HEK293 (cell line): ENCODE results near the gene RAX2.

ENCODE experiments used
- CTCF ChIA-PET: fragments of 350-600 bp; formaldehyde crosslinking; extraction: SDS; loops from one replicate; lab custom pipeline; 2021; ENCODE audit warnings: antibody characterized with exemption; lab: Yijun Ruan, JAX
- POLR2A ChIA-PET: fragments of 300-600 bp; formaldehyde crosslinking; extraction: SDS; loops from one replicate; lab custom pipeline; 2020; ENCODE audit warnings: antibody characterized with exemption, inconsistent platforms; lab: Yijun Ruan, JAX
- H3K27ac ChIP-seq: fragments of 200-500 bp; sonication (Bioruptor generic); 2 replicates; pipeline ENCODE4 v1.5.1; 2014; ENCODE audit warnings: low read depth, low read length, control low read depth, inconsistent platforms; ENCODE audit errors: extremely low read depth
- H3K36me3 ChIP-seq, 2 experiments: fragments of 200-500 bp in 1 of 2; sonication (Bioruptor generic) in 1 of 2; 1 replicate in 1 of 2; 2 replicates in 1 of 2; pipeline ENCODE4 v1.5.1; 2014 to 2017; ENCODE audit warnings: inconsistent platforms in 2 of 2, low read length in 2 of 2; ENCODE audit not compliant: control insufficient read depth in 2 of 2, insufficient read depth in 1 of 2
- H3K4me1 ChIP-seq: fragments of 200-500 bp; sonication (Bioruptor generic); 2 replicates; pipeline ENCODE4 v1.5.1; 2014; ENCODE audit warnings: mild to moderate bottlenecking, low read length, inconsistent platforms; ENCODE audit not compliant: control insufficient read depth, insufficient read depth
- H3K4me3 ChIP-seq: 2 replicates; pipeline ENCODE4 v1.5.1; 2011; ENCODE audit warnings: low read depth, mild to moderate bottlenecking, control low read depth, low read length, moderate library complexity
- H3K9me3 ChIP-seq: fragments of 200-500 bp; sonication (Bioruptor generic); 2 replicates; pipeline ENCODE4 v1.5.1; 2014; ENCODE audit warnings: low read depth, low read length, inconsistent platforms; ENCODE audit not compliant: control insufficient read depth, insufficient read depth
- EGR2 ChIP-seq: fragments of 450-650 bp; formaldehyde crosslinking; IDR thresholded peaks from 2 replicates; pipeline ENCODE4 v1.5.1; 2016; ENCODE audit warnings: low read depth, missing biosample characterization, missing genetic modification characterization
- IKZF3 ChIP-seq: fragments of 450-650 bp; IDR thresholded peaks from 2 replicates; pipeline ENCODE4 v1.5.0; 2018; ENCODE audit warnings: missing biosample characterization, mild to moderate bottlenecking, missing genetic modification characterization, moderate library complexity
- MZF1 ChIP-seq: fragments of 450-650 bp; formaldehyde crosslinking; IDR thresholded peaks from 2 replicates; pipeline ENCODE4 v1.5.1; 2017; ENCODE audit warnings: missing biosample characterization, missing genetic modification characterization, borderline replicate concordance
- OSR2 ChIP-seq: fragments of 450-650 bp; formaldehyde crosslinking; IDR thresholded peaks from 2 replicates; pipeline ENCODE4 v1.5.1; 2016; ENCODE audit warnings: missing biosample characterization, missing genetic modification characterization
- SP3 ChIP-seq: fragments of 450-650 bp; formaldehyde crosslinking; IDR thresholded peaks from 2 replicates; pipeline ENCODE4 v1.5.1; 2016; ENCODE audit warnings: missing biosample characterization, missing genetic modification characterization
- TRIM28 ChIP-seq: IDR thresholded peaks from 2 replicates; pipeline ENCODE4 v1.6.1; 2011; ENCODE audit warnings: low read length, control low read depth, borderline replicate concordance
- YY2 ChIP-seq: fragments of 450-650 bp; formaldehyde crosslinking; IDR thresholded peaks from 2 replicates; pipeline ENCODE4 v1.5.1; 2016; ENCODE audit warnings: missing biosample characterization, missing genetic modification characterization
- ZFHX2 ChIP-seq: fragments of 450-650 bp; formaldehyde crosslinking; conservative IDR thresholded peaks from 2 replicates; pipeline ENCODE4 v1.5.1; 2016; ENCODE audit warnings: missing biosample characterization, missing genetic modification characterization
- ZFP69B ChIP-seq: fragments of 450-650 bp; formaldehyde crosslinking; IDR thresholded peaks from 2 replicates; pipeline ENCODE4 v1.5.1; 2016; ENCODE audit warnings: missing biosample characterization, missing genetic modification characterization
- ZNF292 ChIP-seq: fragments of 450-650 bp; formaldehyde crosslinking; IDR thresholded peaks from 2 replicates; pipeline ENCODE4 v1.5.1; 2016; ENCODE audit warnings: low read depth, missing biosample characterization, missing genetic modification characterization, borderline replicate concordance
- ZNF311 ChIP-seq: fragments of 450-650 bp; formaldehyde crosslinking; IDR thresholded peaks from 2 replicates; pipeline ENCODE4 v1.5.1; 2017; ENCODE audit warnings: missing biosample characterization, missing genetic modification characterization, borderline replicate concordance
- ZNF530 ChIP-seq: fragments of 450-650 bp; formaldehyde crosslinking; IDR thresholded peaks from 2 replicates; pipeline ENCODE4 v1.5.1; 2016; ENCODE audit warnings: low read depth, missing biosample characterization, missing genetic modification characterization
- ZNF560 ChIP-seq: fragments of 450-650 bp; formaldehyde crosslinking; IDR thresholded peaks from 2 replicates; pipeline ENCODE4 v1.5.1; 2017; ENCODE audit warnings: missing biosample characterization, missing genetic modification characterization, borderline replicate concordance
- ZNF600 ChIP-seq: fragments of 450-650 bp; formaldehyde crosslinking; IDR thresholded peaks from 2 replicates; pipeline ENCODE4 v1.5.1; 2016; ENCODE audit warnings: missing biosample characterization, missing genetic modification characterization
- ZNF792 ChIP-seq: fragments of 450-650 bp; formaldehyde crosslinking; IDR thresholded peaks from 2 replicates; pipeline ENCODE4 v1.5.1; 2016; ENCODE audit warnings: missing biosample characterization, missing genetic modification characterization
- ZNF837 ChIP-seq: fragments of 450-650 bp; formaldehyde crosslinking; IDR thresholded peaks from 2 replicates; pipeline ENCODE4 v1.5.1; 2016; ENCODE audit warnings: missing biosample characterization, missing genetic modification characterization
- ZSCAN30 ChIP-seq: fragments of 450-650 bp; IDR thresholded peaks from 2 replicates; pipeline ENCODE4 v1.5.1; 2018; ENCODE audit warnings: missing biosample characterization, mild to moderate bottlenecking, missing genetic modification characterization, moderate library complexity
- TF ChIP-seq, protein P1 (sequence below): fragments of 450-650 bp; formaldehyde crosslinking; IDR thresholded peaks from 2 replicates; pipeline ENCODE4 v1.5.1; 2017; ENCODE audit warnings: missing biosample characterization, missing genetic modification characterization
- TF ChIP-seq, protein P2 (sequence below): fragments of 450-650 bp; formaldehyde crosslinking; IDR thresholded peaks from 2 replicates; pipeline ENCODE4 v1.5.1; 2016; ENCODE audit warnings: missing biosample characterization, missing genetic modification characterization
- TF ChIP-seq, protein P3 (sequence below): fragments of 450-650 bp; formaldehyde crosslinking; conservative IDR thresholded peaks from 2 replicates; pipeline ENCODE4 v1.5.1; 2016; ENCODE audit warnings: low read depth, missing biosample characterization, missing genetic modification characterization
- TF ChIP-seq, protein P4 (sequence below): fragments of 450-650 bp; formaldehyde crosslinking; IDR thresholded peaks from 2 replicates; pipeline ENCODE4 v1.5.1; 2016; ENCODE audit warnings: missing biosample characterization, missing genetic modification characterization

Gene RAX2

DNA sequence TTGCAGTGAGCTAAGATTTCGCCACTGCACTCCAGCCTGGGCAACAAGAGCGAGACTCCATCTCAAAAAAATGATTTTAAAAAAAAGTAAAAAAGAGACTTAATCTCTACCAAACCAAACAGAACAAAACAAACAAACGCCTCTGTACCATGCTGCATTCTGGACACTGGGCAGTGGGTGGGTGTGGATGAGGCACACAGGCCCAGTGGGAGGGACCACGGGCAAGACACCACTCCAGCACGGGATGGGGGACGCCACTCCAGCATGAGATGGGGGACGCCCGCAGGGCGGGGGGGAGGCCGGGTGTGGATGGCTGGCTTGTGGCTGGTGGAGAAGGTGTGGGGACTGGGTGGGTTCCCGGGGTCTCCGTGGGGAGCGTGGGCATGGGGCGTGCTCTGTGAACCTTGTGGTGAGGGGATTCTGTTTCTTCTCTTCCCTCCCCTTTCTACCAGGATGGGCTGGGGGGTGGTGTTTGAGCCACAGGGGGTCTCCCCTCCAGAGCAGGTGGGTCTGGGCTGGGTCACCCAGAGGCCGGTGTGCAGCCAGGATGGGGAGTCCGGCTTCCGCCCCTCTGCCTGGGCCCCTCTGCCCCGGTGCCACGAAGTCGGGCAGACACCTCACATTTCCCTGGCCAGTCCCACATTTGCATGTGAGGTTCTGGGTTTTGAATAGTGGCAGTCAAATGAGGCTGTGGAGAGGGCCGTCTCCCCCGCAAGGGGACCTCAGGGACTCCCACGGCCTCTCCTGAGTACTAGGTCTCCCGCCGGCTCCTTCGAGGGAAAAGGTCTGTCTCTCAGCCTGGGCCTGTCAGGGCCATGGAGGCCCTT is 38.1 kb upstream of the RAX2 start:
- Histone ChIP-seq H3K4me1 (no peaks in the 10 kb centered on the region), H3K9me3 (no peaks in the 10 kb centered on the region), H3K36me3 (no peaks in the 10 kb centered on the region), H3K27ac (no peak overlapping the region), H3K4me3 (no peak overlapping the region)
- TF ChIP-seq EGR2 (tag by site-specific recombination) = 0 out of 2 replicates have a peak, but pooled peaks have one; percentile 41
- TF ChIP-seq IKZF3 (tag by site-specific recombination) = no peak
- peak; percentile 56 for TF ChIP-seq ZFHX2 (tag by site-specific recombination)
- ChIA-PET CTCF (no interaction called here), POLR2A (no interaction called here)

DNA sequence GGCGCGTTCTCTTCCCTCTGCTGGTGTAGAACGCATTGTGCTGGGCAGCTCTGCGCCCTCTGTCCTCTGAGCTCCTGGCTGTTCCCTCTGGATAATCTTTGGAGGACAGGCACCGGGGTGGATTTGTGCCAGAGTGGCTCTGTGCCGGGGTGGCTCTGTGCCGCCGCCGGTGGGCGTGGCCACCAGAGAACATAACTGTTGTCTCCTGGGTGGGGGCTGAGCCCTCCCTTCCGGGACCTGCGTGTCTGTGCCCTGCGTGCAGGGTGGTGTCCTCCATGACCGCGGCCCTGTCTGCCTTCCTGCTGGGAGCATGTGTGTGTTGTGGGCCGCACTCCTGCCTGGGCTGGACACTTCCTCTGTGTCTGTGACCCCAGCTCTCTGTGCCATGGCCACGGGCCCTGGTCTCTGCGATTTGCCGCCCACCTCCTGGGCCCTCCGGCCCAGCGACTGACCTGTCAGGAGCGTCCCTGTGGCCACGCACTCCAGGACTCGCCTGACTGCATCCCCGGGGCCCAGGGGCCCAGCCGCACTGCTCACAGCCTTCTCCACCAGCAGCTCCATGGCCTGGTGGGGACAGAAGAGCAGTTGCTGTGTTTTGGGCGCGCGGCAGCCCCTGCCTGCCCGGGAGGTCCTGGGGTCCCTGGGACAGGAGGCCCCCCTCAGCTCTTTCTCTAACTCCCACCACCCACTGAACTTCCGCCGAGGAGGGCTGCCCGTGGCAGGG is 36.6 kb upstream of the RAX2 start:
- ChIA-PET CTCF (no interaction called here), POLR2A (interaction anchor here (0.5 to 0.6 kb wide), 2 partner anchors 13 to 1900 kb away, joined by 3 to 12 read pairs; no protein-coding TSS in a partner anchor)
- TF ChIP-seq ZNF311 (tag by site-specific recombination) (no peak), SP3 (tag by site-specific recombination) (no peak), ZNF837 (no peak), TRIM28 (no peak), ZNF292 (no peak), ZNF530 (tag by site-specific recombination) (no peak), ZNF792 (tag by site-specific recombination) (no peak), OSR2 (tag by site-specific recombination) (no peak), YY2 (tag by site-specific recombination) (no peak), ZNF560 (no peak), ZNF600 (no peak), MZF1 (tag by site-specific recombination) (no peak), ZFP69B (tag by site-specific recombination) (no peak), ZSCAN30 (no peak)
- TF ChIP-seq, protein P1, sequence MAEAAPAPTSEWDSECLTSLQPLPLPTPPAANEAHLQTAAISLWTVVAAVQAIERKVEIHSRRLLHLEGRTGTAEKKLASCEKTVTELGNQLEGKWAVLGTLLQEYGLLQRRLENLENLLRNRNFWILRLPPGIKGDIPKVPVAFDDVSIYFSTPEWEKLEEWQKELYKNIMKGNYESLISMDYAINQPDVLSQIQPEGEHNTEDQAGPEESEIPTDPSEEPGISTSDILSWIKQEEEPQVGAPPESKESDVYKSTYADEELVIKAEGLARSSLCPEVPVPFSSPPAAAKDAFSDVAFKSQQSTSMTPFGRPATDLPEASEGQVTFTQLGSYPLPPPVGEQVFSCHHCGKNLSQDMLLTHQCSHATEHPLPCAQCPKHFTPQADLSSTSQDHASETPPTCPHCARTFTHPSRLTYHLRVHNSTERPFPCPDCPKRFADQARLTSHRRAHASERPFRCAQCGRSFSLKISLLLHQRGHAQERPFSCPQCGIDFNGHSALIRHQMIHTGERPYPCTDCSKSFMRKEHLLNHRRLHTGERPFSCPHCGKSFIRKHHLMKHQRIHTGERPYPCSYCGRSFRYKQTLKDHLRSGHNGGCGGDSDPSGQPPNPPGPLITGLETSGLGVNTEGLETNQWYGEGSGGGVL (tag by site-specific recombination) = no peak
- TF ChIP-seq, protein P2, sequence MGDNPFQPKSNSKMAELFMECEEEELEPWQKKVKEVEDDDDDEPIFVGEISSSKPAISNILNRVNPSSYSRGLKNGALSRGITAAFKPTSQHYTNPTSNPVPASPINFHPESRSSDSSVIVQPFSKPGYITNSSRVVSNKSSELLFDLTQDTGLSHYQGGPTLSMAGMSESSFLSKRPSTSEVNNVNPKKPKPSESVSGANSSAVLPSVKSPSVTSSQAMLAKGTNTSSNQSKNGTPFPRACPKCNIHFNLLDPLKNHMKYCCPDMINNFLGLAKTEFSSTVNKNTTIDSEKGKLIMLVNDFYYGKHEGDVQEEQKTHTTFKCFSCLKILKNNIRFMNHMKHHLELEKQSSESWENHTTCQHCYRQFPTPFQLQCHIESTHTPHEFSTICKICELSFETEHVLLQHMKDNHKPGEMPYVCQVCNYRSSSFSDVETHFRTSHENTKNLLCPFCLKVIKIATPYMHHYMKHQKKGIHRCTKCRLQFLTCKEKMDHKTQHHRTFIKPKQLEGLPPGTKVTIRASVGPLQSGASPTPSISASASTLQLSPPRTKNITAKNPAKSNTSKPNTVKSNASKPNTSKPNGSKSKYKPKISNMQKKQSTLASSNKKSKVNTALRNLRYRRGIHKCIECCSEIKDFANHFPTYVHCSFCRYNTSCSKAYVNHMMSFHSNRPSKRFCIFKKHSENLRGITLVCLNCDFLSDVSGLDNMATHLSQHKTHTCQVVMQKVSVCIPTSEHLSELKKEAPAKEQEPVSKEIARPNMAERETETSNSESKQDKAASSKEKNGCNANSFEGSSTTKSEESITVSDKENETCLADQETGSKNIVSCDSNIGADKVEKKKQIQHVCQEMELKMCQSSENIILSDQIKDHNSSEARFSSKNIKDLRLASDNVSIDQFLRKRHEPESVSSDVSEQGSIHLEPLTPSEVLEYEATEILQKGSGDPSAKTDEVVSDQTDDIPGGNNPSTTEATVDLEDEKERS = no peak
- TF ChIP-seq, protein P3, sequence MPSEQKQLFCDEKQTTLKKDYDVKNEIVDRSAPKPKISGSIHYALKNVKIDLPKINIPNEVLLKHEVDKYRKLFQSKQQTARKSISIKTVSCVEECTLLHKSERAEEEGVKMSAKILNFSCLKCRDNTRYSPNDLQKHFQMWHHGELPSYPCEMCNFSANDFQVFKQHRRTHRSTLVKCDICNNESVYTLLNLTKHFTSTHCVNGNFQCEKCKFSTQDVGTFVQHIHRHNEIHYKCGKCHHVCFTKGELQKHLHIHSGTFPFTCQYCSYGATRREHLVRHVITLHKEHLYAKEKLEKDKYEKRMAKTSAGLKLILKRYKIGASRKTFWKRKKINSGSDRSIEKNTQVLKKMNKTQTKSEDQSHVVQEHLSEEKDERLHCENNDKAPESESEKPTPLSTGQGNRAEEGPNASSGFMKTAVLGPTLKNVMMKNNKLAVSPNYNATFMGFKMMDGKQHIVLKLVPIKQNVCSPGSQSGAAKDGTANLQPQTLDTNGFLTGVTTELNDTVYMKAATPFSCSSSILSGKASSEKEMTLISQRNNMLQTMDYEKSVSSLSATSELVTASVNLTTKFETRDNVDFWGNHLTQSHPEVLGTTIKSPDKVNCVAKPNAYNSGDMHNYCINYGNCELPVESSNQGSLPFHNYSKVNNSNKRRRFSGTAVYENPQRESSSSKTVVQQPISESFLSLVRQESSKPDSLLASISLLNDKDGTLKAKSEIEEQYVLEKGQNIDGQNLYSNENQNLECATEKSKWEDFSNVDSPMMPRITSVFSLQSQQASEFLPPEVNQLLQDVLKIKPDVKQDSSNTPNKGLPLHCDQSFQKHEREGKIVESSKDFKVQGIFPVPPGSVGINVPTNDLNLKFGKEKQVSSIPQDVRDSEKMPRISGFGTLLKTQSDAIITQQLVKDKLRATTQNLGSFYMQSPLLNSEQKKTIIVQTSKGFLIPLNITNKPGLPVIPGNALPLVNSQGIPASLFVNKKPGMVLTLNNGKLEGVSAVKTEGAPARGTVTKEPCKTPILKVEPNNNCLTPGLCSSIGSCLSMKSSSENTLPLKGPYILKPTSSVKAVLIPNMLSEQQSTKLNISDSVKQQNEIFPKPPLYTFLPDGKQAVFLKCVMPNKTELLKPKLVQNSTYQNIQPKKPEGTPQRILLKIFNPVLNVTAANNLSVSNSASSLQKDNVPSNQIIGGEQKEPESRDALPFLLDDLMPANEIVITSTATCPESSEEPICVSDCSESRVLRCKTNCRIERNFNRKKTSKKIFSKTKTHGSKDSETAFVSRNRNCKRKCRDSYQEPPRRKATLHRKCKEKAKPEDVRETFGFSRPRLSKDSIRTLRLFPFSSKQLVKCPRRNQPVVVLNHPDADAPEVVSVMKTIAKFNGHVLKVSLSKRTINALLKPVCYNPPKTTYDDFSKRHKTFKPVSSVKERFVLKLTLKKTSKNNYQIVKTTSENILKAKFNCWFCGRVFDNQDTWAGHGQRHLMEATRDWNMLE (tag by site-specific recombination) = no peak
- TF ChIP-seq, protein P4, sequence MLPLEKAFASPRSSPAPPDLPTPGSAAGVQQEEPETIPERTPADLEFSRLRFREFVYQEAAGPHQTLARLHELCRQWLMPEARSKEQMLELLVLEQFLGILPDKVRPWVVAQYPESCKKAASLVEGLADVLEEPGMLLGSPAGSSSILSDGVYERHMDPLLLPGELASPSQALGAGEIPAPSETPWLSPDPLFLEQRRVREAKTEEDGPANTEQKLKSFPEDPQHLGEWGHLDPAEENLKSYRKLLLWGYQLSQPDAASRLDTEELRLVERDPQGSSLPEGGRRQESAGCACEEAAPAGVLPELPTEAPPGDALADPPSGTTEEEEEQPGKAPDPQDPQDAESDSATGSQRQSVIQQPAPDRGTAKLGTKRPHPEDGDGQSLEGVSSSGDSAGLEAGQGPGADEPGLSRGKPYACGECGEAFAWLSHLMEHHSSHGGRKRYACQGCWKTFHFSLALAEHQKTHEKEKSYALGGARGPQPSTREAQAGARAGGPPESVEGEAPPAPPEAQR (tag by site-specific recombination) = no peak
- Histone ChIP-seq H3K9me3 (no peaks in the 10 kb centered on the region), H3K4me1 (no peaks in the 10 kb centered on the region), H3K36me3 (no peaks in the 10 kb centered on the region), H3K4me3 (no peak overlapping the region), H3K27ac (no peak overlapping the region)
